NOMO-1 (cell line): ENCODE results near the gene ZNF521.
"Not testable (repeated sequence)": the region's sequence is repeated elsewhere in the genome, so short reads cannot be mapped to it uniquely, and the experiment has no call there.

Experiments used
- DNase-seq, 2 experiments: peaks; one replicate each; lab custom pipeline; 2025; ENCODE audit not compliant: unreplicated experiment in 2 of 2; lab: John Stamatoyannopoulos, UW

The ZNF521 gene

GRCh38 chr18:25047983-25048382, 304.0 kb downstream of the ZNF521 start:
- no peak for DNase-seq

- no peak for DNase-seq
These were observed 304.5 kb downstream of the ZNF521 start for GRCh38 chr18:25047421-25047820.

- no peak for DNase-seq
These were observed 307.3 kb downstream of the ZNF521 start for GRCh38 chr18:25044694-25045093.

GRCh38 chr18:25043104-25043503, 308.9 kb downstream of the ZNF521 start:
- DNase-seq, result no peak

- DNase-seq, result no peak
These were observed 309.3 kb downstream of the ZNF521 start for GRCh38 chr18:25042641-25043051.

GRCh38 chr18:25039781-25040180, 312.2 kb downstream of the ZNF521 start:
- no peak for DNase-seq

- no peak for DNase-seq
These were observed 313.7 kb downstream of the ZNF521 start for GRCh38 chr18:25038261-25038660.

GRCh38 chr18:25033747-25034471, 318.1 kb downstream of the ZNF521 start:
- DNase-seq, result no peak

GRCh38 chr18:25033175-25033574, 318.8 kb downstream of the ZNF521 start:
- not testable (repeated sequence) for DNase-seq

- no peak for DNase-seq
These were observed 322.2 kb downstream of the ZNF521 start for GRCh38 chr18:25029802-25030201.

- DNase-seq, result no peak
These were observed 332.0 kb downstream of the ZNF521 start for GRCh38 chr18:25019931-25020330.

- DNase-seq, result no peak
These were observed 332.7 kb downstream of the ZNF521 start for GRCh38 chr18:25019086-25019860.

- DNase-seq, result no peak
These were observed 335.3 kb downstream of the ZNF521 start for GRCh38 chr18:25016666-25017065.

GRCh38 chr18:25016181-25016580, 335.8 kb downstream of the ZNF521 start:
- no peak for DNase-seq
